ENCODE results near the gene CARMIL1.

DNA sequence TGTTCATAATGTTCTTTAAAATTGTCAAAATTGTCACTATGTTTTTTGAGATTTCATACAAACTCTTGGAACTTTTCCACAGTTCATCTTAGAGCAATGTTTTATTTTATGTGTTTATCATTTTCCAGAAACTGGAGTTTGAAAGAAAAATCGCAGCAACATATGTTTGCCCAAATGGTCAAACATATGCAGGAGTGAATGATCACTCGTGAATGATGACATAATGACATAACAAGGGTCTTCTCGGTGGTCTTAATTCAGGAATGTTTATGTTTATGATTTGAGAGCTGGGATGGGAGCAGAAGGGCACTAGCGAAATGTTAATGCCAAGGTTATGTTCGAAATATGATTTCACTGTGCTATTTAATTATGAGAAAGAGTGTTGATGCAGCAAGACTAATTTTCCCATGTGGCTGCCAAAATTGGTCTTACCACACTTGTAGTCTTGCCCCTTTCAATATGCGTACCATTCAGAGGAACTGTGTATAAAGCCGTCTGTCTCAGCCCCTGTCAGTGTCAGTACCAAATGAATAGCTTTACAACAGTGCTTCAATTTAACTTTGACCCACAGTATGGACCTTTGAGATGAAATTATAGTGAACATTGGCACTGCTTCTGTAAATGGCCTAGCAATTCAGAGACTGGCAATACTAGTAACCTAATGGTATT lies 152.3 kb downstream of the CARMIL1 start:
- TF ChIP-seq POLR2A (IDR thresholded peaks at IDR 0.05): no peak
- TF ChIP-seq, protein P1, sequence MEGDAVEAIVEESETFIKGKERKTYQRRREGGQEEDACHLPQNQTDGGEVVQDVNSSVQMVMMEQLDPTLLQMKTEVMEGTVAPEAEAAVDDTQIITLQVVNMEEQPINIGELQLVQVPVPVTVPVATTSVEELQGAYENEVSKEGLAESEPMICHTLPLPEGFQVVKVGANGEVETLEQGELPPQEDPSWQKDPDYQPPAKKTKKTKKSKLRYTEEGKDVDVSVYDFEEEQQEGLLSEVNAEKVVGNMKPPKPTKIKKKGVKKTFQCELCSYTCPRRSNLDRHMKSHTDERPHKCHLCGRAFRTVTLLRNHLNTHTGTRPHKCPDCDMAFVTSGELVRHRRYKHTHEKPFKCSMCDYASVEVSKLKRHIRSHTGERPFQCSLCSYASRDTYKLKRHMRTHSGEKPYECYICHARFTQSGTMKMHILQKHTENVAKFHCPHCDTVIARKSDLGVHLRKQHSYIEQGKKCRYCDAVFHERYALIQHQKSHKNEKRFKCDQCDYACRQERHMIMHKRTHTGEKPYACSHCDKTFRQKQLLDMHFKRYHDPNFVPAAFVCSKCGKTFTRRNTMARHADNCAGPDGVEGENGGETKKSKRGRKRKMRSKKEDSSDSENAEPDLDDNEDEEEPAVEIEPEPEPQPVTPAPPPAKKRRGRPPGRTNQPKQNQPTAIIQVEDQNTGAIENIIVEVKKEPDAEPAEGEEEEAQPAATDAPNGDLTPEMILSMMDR (IDR thresholded peaks at IDR 0.05): no peak
